Neural progenitor cell (in vitro differentiated cells): Measurements from ENCODE around the gene BICD1. TPM values are rescaled to one million over a fixed set of nuclear protein-coding genes. Genes with fewer than 3 reads are reported as not detected.

ENCODE experiments used
- DNase-seq: peaks from one replicate; pipeline ENCODE4 v3.0.0-alpha.2; 2016; ENCODE audit warnings: low spot score
- H2AFZ ChIP-seq: fragments of 200-600 bp; sonication (generic); replicated peaks from 2 replicates; pipeline ENCODE4 v1.6.1; 2016; ENCODE audit warnings: antibody characterized with exemption
- H3F3A ChIP-seq: fragments of 200-600 bp; sonication (generic); 2 replicates; pipeline ENCODE4 v1.6.1; 2016; ENCODE audit warnings: antibody characterized with exemption, low read depth
- H3K27ac ChIP-seq: fragments of 200-600 bp; sonication (generic); 2 replicates; pipeline ENCODE4 v1.5.1; 2016; ENCODE audit warnings: mild to moderate bottlenecking
- H3K27me3 ChIP-seq: fragments of 200-600 bp; sonication (generic); 2 replicates; pipeline ENCODE4 v1.6.1; 2016; ENCODE audit warnings: mild to moderate bottlenecking, moderate library complexity
- H3K36me3 ChIP-seq: fragments of 200-600 bp; sonication (generic); 2 replicates; pipeline ENCODE4 v1.5.1; 2016
- H3K4me1 ChIP-seq: fragments of 200-600 bp; sonication (generic); 2 replicates; pipeline ENCODE4 v1.6.1; 2016; ENCODE audit warnings: mixed run types
- H3K4me2 ChIP-seq: fragments of 200-600 bp; sonication (generic); 2 replicates; pipeline ENCODE4 v1.6.1; 2016
- H3K4me3 ChIP-seq: fragments of 200-600 bp; sonication (generic); 2 replicates; pipeline ENCODE4 v1.5.1; 2016
- H3K79me2 ChIP-seq: fragments of 200-600 bp; sonication (generic); 2 replicates; pipeline ENCODE4 v1.6.1; 2016; ENCODE audit warnings: low read depth
- H3K9ac ChIP-seq: fragments of 200-600 bp; sonication (generic); 2 replicates; pipeline ENCODE4 v1.6.1; 2016
- H3K9me3 ChIP-seq: fragments of 200-600 bp; sonication (generic); 2 replicates; pipeline ENCODE4 v1.5.1; 2016; ENCODE audit warnings: low read depth
- H4K20me1 ChIP-seq: fragments of 200-600 bp; sonication (generic); 2 replicates; pipeline ENCODE4 v1.6.1; 2016; ENCODE audit warnings: low read depth
- H3K27ac Mint-ChIP-seq: 3 replicates; pipeline ENCODE4 v1.8.0; 2021; ENCODE audit warnings: mixed read lengths
- H3K27me3 Mint-ChIP-seq: 2 replicates; pipeline ENCODE4 v1.8.0; 2022; ENCODE audit warnings: low read depth, mild to moderate bottlenecking, inconsistent platforms, moderate library complexity, mixed read lengths; ENCODE audit not compliant: insufficient read depth
- H3K36me3 Mint-ChIP-seq: 3 replicates; pipeline ENCODE4 v1.8.0; 2021; ENCODE audit warnings: mixed read lengths
- H3K4me1 Mint-ChIP-seq: 3 replicates; pipeline ENCODE4 v1.8.0; 2021; ENCODE audit warnings: mixed read lengths
- H3K4me3 Mint-ChIP-seq: 3 replicates; pipeline ENCODE4 v1.8.0; 2021; ENCODE audit warnings: mild to moderate bottlenecking, moderate library complexity, mixed read lengths
- H3K9me3 Mint-ChIP-seq: 3 replicates; pipeline ENCODE4 v1.8.0; 2020; ENCODE audit warnings: mixed read lengths
- CTCF ChIP-seq: fragments of 200-600 bp; sonication (generic); IDR thresholded peaks from 2 replicates; pipeline ENCODE4 v1.5.1; 2017; ENCODE audit warnings: antibody characterized with exemption, mild to moderate bottlenecking
- EZH2 ChIP-seq: fragments of 200-600 bp; sonication (generic); IDR thresholded peaks from 2 replicates; pipeline ENCODE4 v1.6.1; 2017; ENCODE audit warnings: antibody characterized with exemption, mild to moderate bottlenecking, moderate library complexity
- EZH2phosphoT487 ChIP-seq: fragments of 200-600 bp; sonication (generic); IDR thresholded peaks from 2 replicates; pipeline ENCODE4 v1.6.1; 2017; ENCODE audit warnings: antibody characterized with exemption
- total RNA-seq: library from RNA; depleted of rRNA; stranded (reverse); fragments of >200 nt; gene quantifications from 2 replicates; pipeline ENCODE4 v1.2.3, GENCODE V29; 2015; ENCODE audit warnings: low replicate concordance

Gene BICD1
- total RNA-seq, 1 donor from 2014 or later = 23.6 TPM

- peaks cover 11% of the 10 kb centered on the region for H3F3A ChIP-seq
- H3K4me1 ChIP-seq = peaks cover 24% of the 10 kb centered on the region
- H3K27ac ChIP-seq = no peak overlapping the region
- H3K9ac ChIP-seq = no peak overlapping the region
- Mint-ChIP-seq H3K27ac (no peak overlapping the region), H3K9me3 (peaks cover under 1% of the 10 kb centered on the region), H3K27me3 (no peaks in the 10 kb centered on the region), H3K36me3 (peaks cover 3% of the 10 kb centered on the region), H3K4me3 (no peak overlapping the region), H3K4me1 (peaks cover 12% of the 10 kb centered on the region)
- no peak overlapping the region for H2AFZ ChIP-seq
- no peaks in the 10 kb centered on the region for H3K36me3 ChIP-seq
- peaks cover 57% of the 10 kb centered on the region for H3K79me2 ChIP-seq
- peaks cover 14% of the 10 kb centered on the region for H4K20me1 ChIP-seq
- H3K27me3 ChIP-seq = no peaks in the 10 kb centered on the region
- no peak overlapping the region for H3K4me2 ChIP-seq
- TF ChIP-seq CTCF = no peak
- TF ChIP-seq EZH2 = no peak
- no peak for TF ChIP-seq EZH2phosphoT487
- H3K9me3 ChIP-seq = no peaks in the 10 kb centered on the region
- DNase-seq = no peak
- no peak overlapping the region for H3K4me3 ChIP-seq
These were observed 52.7 kb downstream of the BICD1 start for GRCh38 chr12:32159381-32159780.

DNA sequence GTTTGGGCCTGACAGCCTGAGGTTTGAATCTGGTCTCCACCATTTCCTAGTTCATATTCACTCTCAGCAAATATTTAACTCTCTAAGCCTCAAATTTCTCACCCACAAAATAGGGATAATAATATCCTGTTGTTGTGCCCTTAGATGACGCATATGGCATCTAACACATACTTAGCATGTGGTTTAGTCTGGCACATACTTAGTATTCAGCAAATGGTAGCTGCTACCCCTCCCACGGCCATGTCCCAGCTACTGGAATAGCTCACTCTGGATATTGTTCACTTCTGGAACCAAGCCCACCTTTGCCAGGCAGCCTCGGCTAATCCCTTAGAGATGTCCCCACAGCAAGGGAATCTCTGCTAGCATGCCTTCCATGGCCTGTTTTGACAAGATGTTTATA is 53.3 kb downstream of the BICD1 start:
- Mint-ChIP-seq H3K27me3 (peaks cover 1% of the 10 kb centered on the region), H3K27ac (no peak overlapping the region), H3K36me3 (peaks cover 7% of the 10 kb centered on the region), H3K9me3 (peaks cover 5% of the 10 kb centered on the region), H3K4me3 (no peak overlapping the region), H3K4me1 (peaks cover 12% of the 10 kb centered on the region)
- no peaks in the 10 kb centered on the region for H3K36me3 ChIP-seq
- H3K9me3 ChIP-seq = no peaks in the 10 kb centered on the region
- H3K9ac ChIP-seq = no peak overlapping the region
- H3K79me2 ChIP-seq = peaks cover 53% of the 10 kb centered on the region
- no peak overlapping the region for H2AFZ ChIP-seq
- H4K20me1 ChIP-seq = peaks cover 12% of the 10 kb centered on the region
- TF ChIP-seq EZH2 (no peak), EZH2phosphoT487 (no peak), CTCF (no peak)
- no peak overlapping the region for H3K4me3 ChIP-seq
- no peak overlapping the region for H3K27ac ChIP-seq
- H3K4me2 ChIP-seq = no peak overlapping the region
- H3K4me1 ChIP-seq = peaks cover 21% of the 10 kb centered on the region
- H3K27me3 ChIP-seq = no peaks in the 10 kb centered on the region
- no peak for DNase-seq
- peaks cover 8% of the 10 kb centered on the region for H3F3A ChIP-seq

DNA sequence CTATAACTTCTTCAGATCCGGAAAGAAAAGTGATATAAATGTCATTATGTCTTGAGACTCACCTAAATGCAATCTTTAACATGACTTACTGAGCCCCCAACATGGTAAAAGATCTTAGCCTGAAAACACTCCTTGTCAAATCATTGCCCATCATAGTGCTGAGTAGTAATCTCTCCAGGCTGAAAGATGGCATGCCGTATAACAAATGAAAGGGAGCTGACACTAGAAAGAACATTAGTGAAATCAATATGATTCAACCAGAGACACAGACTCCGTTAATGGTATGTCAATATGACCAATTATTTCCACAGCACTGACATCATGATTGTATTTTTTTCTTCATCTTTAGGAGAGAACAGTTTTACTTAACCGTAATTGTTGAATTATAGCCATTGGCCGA is 54.4 kb downstream of the BICD1 start:
- H3K4me3 ChIP-seq = no peak overlapping the region
- no peaks in the 10 kb centered on the region for H3K9me3 ChIP-seq
- H3K4me3 Mint-ChIP-seq = no peak overlapping the region
- H3K9me3 Mint-ChIP-seq = peaks cover 14% of the 10 kb centered on the region
- H3K36me3 Mint-ChIP-seq = peaks cover 11% of the 10 kb centered on the region
- H3K27me3 ChIP-seq = no peaks in the 10 kb centered on the region
- H3K27me3 Mint-ChIP-seq = peaks cover 5% of the 10 kb centered on the region
- H2AFZ ChIP-seq = no peak overlapping the region
- peaks cover 5% of the 10 kb centered on the region for H3K4me1 Mint-ChIP-seq
- no peaks in the 10 kb centered on the region for H3K36me3 ChIP-seq
- peaks cover 9% of the 10 kb centered on the region for H3K4me1 ChIP-seq
- H4K20me1 ChIP-seq = peaks cover 5% of the 10 kb centered on the region
- H3K4me2 ChIP-seq = no peak overlapping the region
- TF ChIP-seq EZH2phosphoT487 (no peak), EZH2 (no peak), CTCF (no peak)
- no peak for DNase-seq
- H3K79me2 ChIP-seq = peaks cover 50% of the 10 kb centered on the region
- H3K27ac Mint-ChIP-seq = no peak overlapping the region
- peaks cover 4% of the 10 kb centered on the region for H3F3A ChIP-seq
- no peak overlapping the region for H3K9ac ChIP-seq
- no peak overlapping the region for H3K27ac ChIP-seq

GRCh38 chr12:32163596-32163995 is 56.9 kb downstream of the BICD1 start:
- H3K4me3 Mint-ChIP-seq = no peak overlapping the region
- H3K27me3 Mint-ChIP-seq = peaks cover 5% of the 10 kb centered on the region
- Histone ChIP-seq H3K79me2 (peaks cover 41% of the 10 kb centered on the region), H3K9me3 (no peaks in the 10 kb centered on the region), H4K20me1 (no peaks in the 10 kb centered on the region), H2AFZ (no peak overlapping the region), H3K4me1 (peaks cover 7% of the 10 kb centered on the region), H3K4me3 (no peak overlapping the region), H3K4me2 (no peak overlapping the region), H3F3A (peaks cover 2% of the 10 kb centered on the region), H3K36me3 (no peaks in the 10 kb centered on the region), H3K27ac (no peak overlapping the region), H3K27me3 (no peaks in the 10 kb centered on the region), H3K9ac (no peak overlapping the region)
- peaks cover 25% of the 10 kb centered on the region for H3K9me3 Mint-ChIP-seq
- H3K27ac Mint-ChIP-seq = no peak overlapping the region
- H3K36me3 Mint-ChIP-seq = peaks cover 14% of the 10 kb centered on the region
- no peak for TF ChIP-seq EZH2phosphoT487
- no peak for TF ChIP-seq CTCF
- no peak for TF ChIP-seq EZH2
- no peaks in the 10 kb centered on the region for H3K4me1 Mint-ChIP-seq
- DNase-seq = no peak
